ENCODE measurements around the gene SYT7.

DNA sequence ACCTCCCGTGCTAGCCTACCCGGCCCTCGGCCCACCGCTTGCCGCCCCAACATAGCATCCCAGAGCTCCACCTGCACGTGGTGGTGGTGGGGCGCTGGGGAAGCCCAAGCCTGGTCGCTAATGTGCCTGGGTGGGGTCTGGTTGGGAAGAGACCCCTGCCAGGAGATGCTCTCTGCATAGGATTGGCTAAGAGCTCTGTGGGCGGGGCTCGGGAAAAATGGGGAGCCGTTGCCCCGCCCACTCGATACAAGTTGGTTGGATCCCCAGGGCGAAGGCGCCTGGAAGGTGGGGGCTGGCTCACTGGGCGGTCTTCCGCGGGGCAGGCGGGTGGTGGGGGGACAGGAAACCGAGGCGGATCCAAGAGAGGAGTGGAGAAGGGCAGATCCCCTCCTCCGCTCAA is 64.7 kb downstream of the SYT7 start:
- TF ChIP-seq, protein P1, sequence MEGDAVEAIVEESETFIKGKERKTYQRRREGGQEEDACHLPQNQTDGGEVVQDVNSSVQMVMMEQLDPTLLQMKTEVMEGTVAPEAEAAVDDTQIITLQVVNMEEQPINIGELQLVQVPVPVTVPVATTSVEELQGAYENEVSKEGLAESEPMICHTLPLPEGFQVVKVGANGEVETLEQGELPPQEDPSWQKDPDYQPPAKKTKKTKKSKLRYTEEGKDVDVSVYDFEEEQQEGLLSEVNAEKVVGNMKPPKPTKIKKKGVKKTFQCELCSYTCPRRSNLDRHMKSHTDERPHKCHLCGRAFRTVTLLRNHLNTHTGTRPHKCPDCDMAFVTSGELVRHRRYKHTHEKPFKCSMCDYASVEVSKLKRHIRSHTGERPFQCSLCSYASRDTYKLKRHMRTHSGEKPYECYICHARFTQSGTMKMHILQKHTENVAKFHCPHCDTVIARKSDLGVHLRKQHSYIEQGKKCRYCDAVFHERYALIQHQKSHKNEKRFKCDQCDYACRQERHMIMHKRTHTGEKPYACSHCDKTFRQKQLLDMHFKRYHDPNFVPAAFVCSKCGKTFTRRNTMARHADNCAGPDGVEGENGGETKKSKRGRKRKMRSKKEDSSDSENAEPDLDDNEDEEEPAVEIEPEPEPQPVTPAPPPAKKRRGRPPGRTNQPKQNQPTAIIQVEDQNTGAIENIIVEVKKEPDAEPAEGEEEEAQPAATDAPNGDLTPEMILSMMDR (IDR thresholded peaks at IDR 0.05) = no peak
- TF ChIP-seq POLR2A (IDR thresholded peaks at IDR 0.05) = no peak
